ENCODE measurements around the gene STARD4.

The STARD4 gene

DNA sequence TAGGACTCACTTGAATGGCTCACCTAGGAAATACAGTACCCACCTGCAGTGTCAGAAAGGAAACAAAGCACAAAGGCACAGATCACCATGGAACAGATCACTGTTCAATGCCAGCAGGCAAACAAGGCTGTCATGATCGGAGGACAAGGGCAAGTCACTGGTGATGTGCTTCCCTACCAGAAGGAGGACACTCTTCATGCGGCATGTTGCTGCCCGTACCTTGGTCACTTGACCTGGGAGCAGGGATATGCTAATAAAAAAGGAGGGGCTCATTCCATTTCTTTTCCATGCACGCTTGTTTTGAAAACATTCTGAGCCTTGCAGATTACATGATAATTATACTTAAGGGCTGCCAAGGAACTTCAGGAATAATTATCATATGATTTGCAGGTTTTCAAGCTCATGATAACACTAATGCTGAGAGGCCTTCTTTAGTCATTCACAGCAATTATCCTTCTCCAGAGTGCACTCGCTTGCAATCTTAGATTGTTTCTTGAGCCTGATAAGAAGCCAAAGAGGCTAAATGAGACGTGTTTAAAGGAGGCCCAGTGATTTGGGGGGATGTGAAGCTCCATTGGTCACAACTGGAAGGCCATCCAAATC, 36.1 kb upstream of the STARD4 start:
- TF ChIP-seq GATA1 (IDR thresholded peaks at IDR 0.05; ENCODE audit: low read depth, low read length): no peak
- no peak for TF ChIP-seq POLR2A (IDR thresholded peaks at IDR 0.05; ENCODE audit: low read length)
- DNase-seq: no peak

DNA sequence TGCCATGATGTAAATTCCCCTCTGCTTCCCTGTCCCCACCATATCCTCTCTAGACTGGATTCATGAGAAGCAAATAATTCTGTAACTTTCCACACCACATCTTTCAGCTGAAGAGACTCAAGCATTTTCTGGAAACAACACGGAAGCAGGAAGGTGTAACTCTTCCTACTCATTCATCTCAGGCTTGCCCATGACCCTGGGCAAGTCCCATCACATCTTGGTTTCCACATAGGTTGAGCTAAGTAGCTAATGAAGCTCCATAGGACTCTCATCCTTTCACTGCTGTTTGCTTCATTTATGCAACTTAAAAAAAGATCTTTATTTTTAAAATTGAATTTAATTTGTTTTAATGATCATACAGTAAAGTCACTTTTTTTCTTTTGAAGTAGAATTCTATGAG, 32.7 kb upstream of the STARD4 start:
- TF ChIP-seq POLR2A (IDR thresholded peaks at IDR 0.05; ENCODE audit: low read length) (no peak), GATA1 (IDR thresholded peaks at IDR 0.05; ENCODE audit: low read depth, low read length) (no peak)
- no peak for DNase-seq

- TF ChIP-seq GATA1 (IDR thresholded peaks at IDR 0.05; ENCODE audit: low read depth, low read length) (no peak), POLR2A (IDR thresholded peaks at IDR 0.05; ENCODE audit: low read length) (no peak)
- no peak for DNase-seq
These were observed 25.0 kb upstream of the STARD4 start for GRCh38 chr5:111537141-111538024.

DNA sequence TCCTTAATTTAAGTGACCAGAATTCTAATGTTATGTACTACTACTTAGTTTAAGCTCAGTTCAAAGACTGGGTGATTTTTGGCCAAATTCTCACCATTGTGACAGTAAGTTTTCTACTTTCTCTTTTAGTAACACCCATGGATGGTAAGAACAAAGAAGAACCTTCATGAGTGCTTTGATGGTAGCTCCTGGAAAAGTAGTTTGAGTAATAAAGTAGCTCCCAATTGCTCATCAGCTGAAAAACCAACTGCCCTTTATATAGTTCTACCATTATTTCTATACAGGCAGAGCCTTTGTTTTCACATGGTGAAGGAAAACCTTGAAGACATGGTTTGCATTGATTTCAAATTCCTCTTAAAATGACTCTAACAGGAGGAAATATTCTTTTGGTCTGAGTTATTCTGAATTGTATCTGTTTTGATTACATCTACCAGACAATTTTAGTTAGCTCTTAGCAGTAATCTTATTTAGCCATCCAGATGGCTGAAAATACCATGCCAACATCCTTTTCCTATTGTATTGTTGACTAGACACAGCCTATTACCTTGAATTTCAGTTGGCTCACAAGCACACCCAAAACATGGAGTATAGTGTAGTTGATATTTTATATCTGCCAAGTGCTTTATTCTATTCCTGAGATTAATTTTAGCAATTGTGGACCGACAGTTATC, 23.7 kb upstream of the STARD4 start:
- DNase-seq: no peak
- TF ChIP-seq POLR2A (IDR thresholded peaks at IDR 0.05; ENCODE audit: low read length): no peak
- TF ChIP-seq GATA1 (IDR thresholded peaks at IDR 0.05; ENCODE audit: low read depth, low read length): no peak

DNA sequence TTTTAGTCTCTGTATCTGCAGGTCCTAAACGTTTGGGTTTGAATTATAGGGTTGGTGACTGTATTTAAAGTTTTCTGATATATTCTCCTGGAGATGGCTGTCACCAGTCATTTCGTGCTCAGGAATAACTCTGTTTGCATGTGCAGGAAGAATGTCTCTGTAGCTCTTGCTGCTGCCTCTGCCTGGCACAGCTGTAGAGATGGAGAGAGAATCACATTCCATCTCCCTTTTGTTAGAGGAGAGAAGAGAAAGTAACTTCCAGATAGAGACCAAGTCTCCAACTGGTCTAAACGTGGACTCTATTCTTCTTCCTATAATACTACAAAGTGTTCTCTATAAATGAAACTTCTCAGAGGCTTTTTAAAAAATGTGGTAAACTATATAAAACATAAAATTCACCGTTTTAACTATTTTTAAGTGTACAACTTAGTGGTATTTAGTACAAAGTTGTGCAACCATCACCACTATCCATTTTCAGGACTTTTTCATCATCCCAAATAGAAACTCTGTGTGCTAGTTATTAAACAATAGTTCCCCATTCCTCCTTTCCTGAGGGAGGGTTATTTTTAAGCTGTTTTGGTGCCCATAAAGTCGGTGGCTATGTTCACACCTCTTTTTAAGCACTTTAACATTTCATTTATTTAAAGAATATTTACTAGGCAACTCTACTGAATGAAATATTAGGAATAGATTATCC, 20.7 kb upstream of the STARD4 start:
- DNase-seq: no peak
- TF ChIP-seq POLR2A (IDR thresholded peaks at IDR 0.05; ENCODE audit: low read length) (no peak), GATA1 (IDR thresholded peaks at IDR 0.05; ENCODE audit: low read depth, low read length) (no peak)

GRCh38 chr5:111530298-111530740, 18.0 kb upstream of the STARD4 start:
- no peak for TF ChIP-seq GATA1 (IDR thresholded peaks at IDR 0.05; ENCODE audit: low read depth, low read length)
- peak; percentile 50 for TF ChIP-seq POLR2A (IDR thresholded peaks at IDR 0.05; ENCODE audit: low read length)
- DNase-seq: peak; percentile 40 to 63

DNA sequence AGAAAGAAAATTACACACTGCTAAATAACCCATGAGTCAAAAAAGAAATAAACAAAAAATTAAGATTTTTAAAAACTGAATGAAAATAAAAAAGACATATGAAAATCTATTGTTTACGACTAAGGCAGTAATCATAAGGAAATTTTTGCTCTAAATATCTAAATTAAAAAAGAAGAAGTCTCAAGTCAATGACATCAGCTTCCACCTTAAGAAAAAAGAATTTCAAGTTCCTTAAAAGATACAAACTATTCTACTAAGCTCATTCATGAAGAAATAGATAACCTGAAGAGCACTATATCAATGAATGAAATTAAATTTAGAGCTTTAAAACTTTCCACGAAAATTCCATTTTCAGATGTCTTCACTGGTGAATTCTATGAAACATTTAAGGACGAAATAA, 15.7 kb upstream of the STARD4 start:
- no peak for DNase-seq

GRCh38 chr5:111520908-111521307, 8.6 kb upstream of the STARD4 start:
- no peak for DNase-seq
- TF ChIP-seq GATA1 (IDR thresholded peaks at IDR 0.05; ENCODE audit: low read depth, low read length) (no peak), POLR2A (IDR thresholded peaks at IDR 0.05; ENCODE audit: low read length) (no peak)

More for the DNA sequence above, 15.7 kb upstream of the STARD4 start:
- TF ChIP-seq GATA1 (IDR thresholded peaks at IDR 0.05; ENCODE audit: low read depth, low read length) (no peak), POLR2A (IDR thresholded peaks at IDR 0.05; ENCODE audit: low read length) (no peak)

- TF ChIP-seq POLR2A (IDR thresholded peaks at IDR 0.05; ENCODE audit: low read length) (no peak), GATA1 (IDR thresholded peaks at IDR 0.05; ENCODE audit: low read depth, low read length) (no peak)
- DNase-seq: no peak
These were observed 6.4 kb upstream of the STARD4 start for GRCh38 chr5:111518777-111519176.

- TF ChIP-seq POLR2A (IDR thresholded peaks at IDR 0.05; ENCODE audit: low read length) (no peak), GATA1 (IDR thresholded peaks at IDR 0.05; ENCODE audit: low read depth, low read length) (no peak)
- no peak for DNase-seq
These were observed 5.6 kb upstream of the STARD4 start for GRCh38 chr5:111517853-111518501.

DNA sequence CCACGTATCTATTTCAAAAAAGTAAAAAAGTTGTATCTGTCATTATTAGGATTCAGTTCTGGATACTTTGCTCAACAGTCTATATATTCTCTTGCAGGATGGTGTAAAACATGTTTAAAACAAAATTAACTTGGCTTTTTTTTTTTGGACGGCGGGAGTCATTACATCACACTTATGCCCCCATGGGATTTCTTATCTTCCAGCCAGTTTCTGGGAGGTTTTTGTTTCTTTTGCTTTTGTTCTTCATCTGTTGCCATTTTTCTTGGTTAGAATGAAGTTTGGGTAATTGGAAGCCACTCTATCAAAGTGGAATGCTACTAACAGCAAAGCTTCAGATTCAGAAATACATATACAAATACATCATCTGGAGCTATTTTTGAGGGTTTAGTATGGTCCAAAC, 1.8 kb upstream of the STARD4 start:
- no peak for TF ChIP-seq GATA1 (IDR thresholded peaks at IDR 0.05; ENCODE audit: low read depth, low read length)
- TF ChIP-seq POLR2A (IDR thresholded peaks at IDR 0.05; ENCODE audit: low read length): no peak
- DNase-seq: no peak

DNA sequence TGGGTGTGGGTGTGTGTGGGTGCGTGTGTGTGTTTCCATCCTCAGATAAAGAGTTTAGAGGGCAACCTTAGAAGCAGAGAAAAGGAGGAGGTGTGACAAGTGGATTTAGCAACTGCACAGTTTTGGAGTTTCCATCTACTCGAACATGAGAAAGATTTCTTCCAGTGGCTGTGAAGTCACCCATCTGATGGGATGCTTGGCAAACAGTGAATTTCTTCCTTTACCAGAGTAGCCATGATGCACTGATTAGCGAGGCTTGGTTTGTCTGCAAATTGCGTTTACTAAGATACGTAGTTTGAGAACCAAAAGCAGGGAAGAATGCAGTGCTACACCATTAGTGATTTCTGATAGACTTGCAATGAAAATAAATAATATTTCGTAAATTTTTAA, 791 bp upstream of the STARD4 start:
- TF ChIP-seq GATA1 (IDR thresholded peaks at IDR 0.05; ENCODE audit: low read depth, low read length) (no peak), POLR2A (IDR thresholded peaks at IDR 0.05; ENCODE audit: low read length) (no peak)
- DNase-seq: no peak

- DNase-seq: peak in 1 of 2 experiments; percentile 60
- TF ChIP-seq POLR2A (IDR thresholded peaks at IDR 0.05; ENCODE audit: low read length) (no peak), GATA1 (IDR thresholded peaks at IDR 0.05; ENCODE audit: low read depth, low read length) (no peak)
These were observed 432 bp downstream of the STARD4 start for GRCh38 chr5:111511831-111512374.
